Measurements from ENCODE around the gene SDE2. TPM values are rescaled to one million over a fixed set of nuclear protein-coding genes. Genes with fewer than 3 reads are reported as not detected.

SDE2 gene
- total and polyA plus RNA-seq, 2 of the 8 experiments (the other 6 are each of a cell fraction or from before 2014, with no cell fraction given): 8.5 to 16.7 TPM

GRCh38 chr1:225944951-225945350 lies 54.2 kb downstream of the SDE2 start:
- TF ChIP-seq NANOG (IDR thresholded peaks at IDR 0.05; ENCODE audit: insufficient read depth, low read depth, low read length, poor library complexity, severe bottlenecking) (no peak), RBBP5 (IDR thresholded peaks at IDR 0.05; ENCODE audit: borderline replicate concordance, low read depth, low read length) (no peak), KDM5A (IDR thresholded peaks at IDR 0.05; ENCODE audit: low read length) (no peak)
- no peak overlapping the region for H3K4me3 ChIP-seq (ENCODE audit: extremely low read depth in 1 of 4, insufficient read depth in 2 of 4, low read depth in 3 of 4, low read length in 4 of 4)
- no peak overlapping the region for H4K5ac ChIP-seq (ENCODE audit: insufficient read length, low read depth, low read length)
- H3K4me2 ChIP-seq (ENCODE audit: insufficient read depth in 1 of 2, low read depth in 2 of 2, low read length in 2 of 2): peak overlapping the region in 1 of 2 experiments; percentile 21; a peak in 1 of 4 replicates
- H3K27me3 ChIP-seq (replicated peaks in 1 of 4; ENCODE audit: control insufficient read depth in 3 of 4, extremely low read depth in 1 of 4, insufficient read depth in 3 of 4, low read length in 3 of 4): peaks cover 0 to 14% (median 9%) of the 10 kb centered on the region in 4 experiments; a peak in 4 of 7 replicates
- no peak overlapping the region for H2BK15ac ChIP-seq (ENCODE audit: low read length)
- peak overlapping the region; percentile 98 for H2AK5ac ChIP-seq (ENCODE audit: low read depth, low read length)
- H3K36me3 ChIP-seq (ENCODE audit: control insufficient read depth in 2 of 4, insufficient read depth in 4 of 4, low read length in 3 of 4): no peaks in the 10 kb centered on the region
- CTCF ChIA-PET (ENCODE audit: partially characterized antibody): interaction anchor here (0.5 to 3.1 kb wide), 12 partner anchors 8 to 470 kb away, joined by 3 to 25 read pairs (median 3); no protein-coding TSS in a partner anchor
- POLR2A ChIA-PET (ENCODE audit: partially characterized antibody): interaction anchor here (1.2 to 2.2 kb wide), 10 partner anchors 13 to 167 kb away, joined by 3 to 8 read pairs (median 4); partner anchors contain the start of genes LEFTY1 and SRP9
- H4K91ac ChIP-seq (replicated peaks; ENCODE audit: insufficient read length, low read length): peak overlapping the region; percentile 22
- no peak overlapping the region for H2AFZ ChIP-seq (ENCODE audit: low read length)
- DNase-seq (ENCODE audit: low read depth in 1 of 2, low spot score in 2 of 2): no peak
- no peak overlapping the region; the same call in 1 of the 2 replicates for H2BK20ac ChIP-seq (ENCODE audit: low read length)
- H3K56ac ChIP-seq (replicated peaks; ENCODE audit: insufficient read length, low read depth, low read length): no peak overlapping the region
- FAIRE-seq: no peak
- peak overlapping the region; percentile 95 for H2BK12ac ChIP-seq (ENCODE audit: low read depth, low read length)
- peak overlapping the region in 1 of 4 experiments; percentile 70; a peak in 2 of 7 replicates for H3K9ac ChIP-seq (replicated peaks in 1 of 4; ENCODE audit: extremely low read depth in 1 of 4, low read depth in 3 of 4, low read length in 3 of 4)
- no peaks in the 10 kb centered on the region for H4K20me1 ChIP-seq (replicated peaks in 1 of 2; ENCODE audit: control insufficient read depth in 1 of 2, insufficient read depth in 2 of 2, low read length in 2 of 2)
- H2BK120ac ChIP-seq (replicated peaks; ENCODE audit: low read depth, low read length): no peak overlapping the region
- peaks cover 6 to 22% (median 13%) of the 10 kb centered on the region in 4 experiments for H3K4me1 ChIP-seq (replicated peaks in 1 of 4; ENCODE audit: control insufficient read depth in 3 of 4, insufficient read depth in 4 of 4, low read length in 3 of 4)
- H3K27ac ChIP-seq (ENCODE audit: low read depth, low read length): no peak overlapping the region
- H3K4ac ChIP-seq (replicated peaks; ENCODE audit: insufficient read length, low read depth, low read length): no peak overlapping the region
- no peak overlapping the region for H3K14ac ChIP-seq (ENCODE audit: insufficient read length)
- no peak overlapping the region for H3K23ac ChIP-seq (ENCODE audit: insufficient read length)
- H3K18ac ChIP-seq (ENCODE audit: extremely low read depth, low read length): 0 out of 2 replicates have a peak overlapping the region, but pooled peaks have one; percentile 19
- H4K8ac ChIP-seq (ENCODE audit: extremely low read depth, insufficient read depth, low read length): no peak overlapping the region; the same call in 1 of the 2 replicates
- 90% methylated on average over 7 of the region's 7 CpGs; no CpG with 5 or more reads in 1 of the 2 experiments for WGBS, 2 experiments (ENCODE audit: extremely low coverage in 1 of 2, insufficient coverage in 1 of 2, insufficient read length in 1 of 2, insufficient replicate concordance in 2 of 2, low coverage in 1 of 2, low lambda C conversion rate in 2 of 2, missing lambda C conversion rate in 1 of 2)
- H2BK5ac ChIP-seq (ENCODE audit: low read depth, low read length): peak overlapping the region; percentile 93
- no peaks in the 10 kb centered on the region for H3K79me1 ChIP-seq (ENCODE audit: low read depth, low read length)
- no peaks in the 10 kb centered on the region for H3K23me2 ChIP-seq (ENCODE audit: low read depth, low read length)
- H3K9me3 ChIP-seq (ENCODE audit: insufficient read depth in 2 of 2, low read depth in 1 of 2, low read length in 1 of 2): no peaks in the 10 kb centered on the region
- H3K79me2 ChIP-seq (ENCODE audit: control insufficient read depth in 1 of 2, insufficient read depth in 2 of 2, low read length in 2 of 2): no peaks in the 10 kb centered on the region

All from H1 (cell line).